IMR-90 (cell line): ENCODE results near the gene KDELR3. TPM values are rescaled to one million over a fixed set of nuclear protein-coding genes. Genes with fewer than 3 reads are reported as not detected.

Experiments used
- ATAC-seq: fragments of 200-7000 bp; cut with Tn5 transposase; 2 replicates; pipeline ENCODE4 v1.9.1; 2020; ENCODE audit warnings: low read depth, mild to moderate bottlenecking, moderate library complexity
- BruUV-seq: library from RNA; stranded (reverse); fragments of 400-500 nt; replicated peaks from 2 replicates; lab custom pipeline; 2021; lab: Mats Ljungman, UMichigan
- CTCF ChIA-PET: fragments of 300-600 bp; formaldehyde crosslinking; extraction: SDS; loops from one replicate; lab custom pipeline; 2021; ENCODE audit warnings: antibody characterized with exemption; lab: Yijun Ruan, JAX
- POLR2A ChIA-PET: fragments of 300-600 bp; sonication (Branson Sonifier 250); formaldehyde crosslinking; loops from one replicate; lab custom pipeline; 2022; ENCODE audit warnings: antibody characterized with exemption; ENCODE audit not compliant: unreplicated experiment; lab: Charles Lee
- DNase-seq: peaks from one replicate; pipeline ENCODE4 v3.0.0; 2013
- H2AFZ ChIP-seq: replicated peaks from 2 replicates; pipeline ENCODE3; 2013; ENCODE audit warnings: low read length, mild to moderate bottlenecking; ENCODE audit not compliant: poor library complexity
- H2AK5ac ChIP-seq: 2 replicates; pipeline ENCODE4 v1.6.1; 2013; ENCODE audit warnings: low read depth, low read length, inconsistent platforms
- H2AK9ac ChIP-seq: replicated peaks from 2 replicates; pipeline ENCODE3; 2013; ENCODE audit warnings: mild to moderate bottlenecking, low read depth, low read length, moderate library complexity; ENCODE audit not compliant: poor library complexity
- H2BK120ac ChIP-seq: 2 replicates; pipeline ENCODE4 v1.6.1; 2013; ENCODE audit warnings: low read depth, low read length, inconsistent platforms
- H2BK15ac ChIP-seq: 3 replicates; pipeline ENCODE4 v1.6.1; 2013; ENCODE audit warnings: low read depth, low read length, inconsistent platforms
- H2BK20ac ChIP-seq: 2 replicates; pipeline ENCODE4 v1.6.1; 2013; ENCODE audit warnings: low read depth, mild to moderate bottlenecking, inconsistent platforms, low read length, moderate library complexity
- H2BK5ac ChIP-seq: 2 replicates; pipeline ENCODE4 v1.6.1; 2013; ENCODE audit warnings: mild to moderate bottlenecking, low read depth, low read length, inconsistent platforms; ENCODE audit not compliant: poor library complexity, severe bottlenecking
- H3K14ac ChIP-seq: replicated peaks from 2 replicates; pipeline ENCODE4 v1.6.1; 2013; ENCODE audit warnings: low read depth, low read length, inconsistent platforms
- H3K18ac ChIP-seq: 2 replicates; pipeline ENCODE4 v1.6.1; 2013; ENCODE audit warnings: low read depth, low read length, control low read depth
- H3K23ac ChIP-seq: 2 replicates; pipeline ENCODE4 v1.6.1; 2013; ENCODE audit warnings: low read depth, low read length, inconsistent platforms
- H3K27ac ChIP-seq: 2 replicates; pipeline ENCODE4 v1.5.1; 2013; ENCODE audit warnings: mild to moderate bottlenecking, control low read depth, low read length; ENCODE audit not compliant: insufficient read depth
- H3K27me3 ChIP-seq: 2 replicates; pipeline ENCODE4 v1.6.1; 2013; ENCODE audit warnings: low read length; ENCODE audit not compliant: control insufficient read depth, insufficient read depth
- H3K36me3 ChIP-seq: 2 replicates; pipeline ENCODE4 v1.6.1; 2013; ENCODE audit warnings: low read length, mixed read lengths; ENCODE audit not compliant: control insufficient read depth, insufficient read depth
- H3K4ac ChIP-seq: 2 replicates; pipeline ENCODE4 v1.6.1; 2013; ENCODE audit warnings: low read depth, low read length, inconsistent platforms
- H3K4me1 ChIP-seq: 2 replicates; pipeline ENCODE4 v1.6.1; 2013; ENCODE audit warnings: low read length, mixed read lengths; ENCODE audit not compliant: control insufficient read depth, insufficient read depth
- H3K4me2 ChIP-seq: 2 replicates; pipeline ENCODE4 v1.6.1; 2013; ENCODE audit warnings: low read depth, mild to moderate bottlenecking, control low read depth, low read length, moderate library complexity
- H3K4me3 ChIP-seq: 2 replicates; pipeline ENCODE4 v1.5.1; 2013; ENCODE audit warnings: low read depth, mild to moderate bottlenecking, control low read depth, low read length, moderate library complexity; ENCODE audit not compliant: insufficient read depth
- H3K56ac ChIP-seq: 2 replicates; pipeline ENCODE4 v1.6.1; 2013; ENCODE audit warnings: low read length, inconsistent platforms; ENCODE audit not compliant: insufficient read depth; ENCODE audit errors: extremely low read depth
- H3K79me1 ChIP-seq, 2 experiments: 2 replicates each; pipeline ENCODE4 v1.6.1; 2013; ENCODE audit warnings: low read length in 2 of 2, inconsistent platforms in 1 of 2, low read depth in 1 of 2
- H3K9ac ChIP-seq: 2 replicates; pipeline ENCODE4 v1.6.1; 2013; ENCODE audit warnings: low read depth, low read length, control low read depth
- H3K9me1 ChIP-seq: 2 replicates; pipeline ENCODE4 v1.6.1; 2013; ENCODE audit warnings: low read length, inconsistent platforms; ENCODE audit not compliant: insufficient read depth
- H3K9me3 ChIP-seq: 2 replicates; pipeline ENCODE4 v1.6.1; 2013; ENCODE audit warnings: low read length; ENCODE audit not compliant: control insufficient read depth, insufficient read depth
- H4K20me1 ChIP-seq: 2 replicates; pipeline ENCODE4 v1.6.1; 2013; ENCODE audit warnings: low read length, inconsistent platforms; ENCODE audit not compliant: insufficient read depth
- H4K5ac ChIP-seq: 2 replicates; pipeline ENCODE4 v1.6.1; 2013; ENCODE audit warnings: mild to moderate bottlenecking, low read depth, low read length, control low read depth
- H4K8ac ChIP-seq, 2 experiments: 2 replicates each; pipeline ENCODE4 v1.6.1; 2013; ENCODE audit warnings: low read depth in 2 of 2, low read length in 2 of 2, control low read depth in 1 of 2, inconsistent platforms in 1 of 2
- H4K91ac ChIP-seq: 2 replicates; pipeline ENCODE4 v1.6.1; 2013; ENCODE audit warnings: low read depth, low read length, inconsistent platforms; ENCODE audit not compliant: insufficient read depth
- BHLHE40 ChIP-seq: fragments of 150-350 bp; IDR thresholded peaks from 2 replicates; pipeline ENCODE4 v1.6.1; 2016; ENCODE audit warnings: mild to moderate bottlenecking, low read depth, low read length
- CEBPB ChIP-seq: IDR thresholded peaks from 2 replicates; pipeline ENCODE4 v1.6.1; 2012; ENCODE audit warnings: low read depth, low read length, improper control_type of control experiment
- CHD1 ChIP-seq: IDR thresholded peaks from 2 replicates; pipeline ENCODE4 v1.6.1; 2012; ENCODE audit warnings: low read depth, low read length, improper control_type of control experiment
- ELK1 ChIP-seq: fragments of 150-350 bp; IDR thresholded peaks from 2 replicates; pipeline ENCODE4 v1.6.1; 2016; ENCODE audit warnings: low read depth, mild to moderate bottlenecking, low read length, moderate library complexity, borderline replicate concordance
- FOS ChIP-seq: fragments of 150-350 bp; IDR thresholded peaks from 2 replicates; pipeline ENCODE4 v1.6.1; 2016; ENCODE audit warnings: low read depth, low read length
- MAFK ChIP-seq: IDR thresholded peaks from 2 replicates; pipeline ENCODE4 v1.6.1; 2012; ENCODE audit warnings: low read depth, low read length, improper control_type of control experiment
- MAZ ChIP-seq: IDR thresholded peaks from 2 replicates; pipeline ENCODE4 v1.6.1; 2012; ENCODE audit warnings: low read depth, mild to moderate bottlenecking, low read length, improper control_type of control experiment, moderate library complexity, borderline replicate concordance
- MXI1 ChIP-seq: IDR thresholded peaks from 2 replicates; pipeline ENCODE4 v1.6.1; 2012; ENCODE audit warnings: low read depth, mild to moderate bottlenecking, low read length, moderate library complexity, borderline replicate concordance
- NFE2L2 ChIP-seq: fragments of 150-350 bp; IDR thresholded peaks from 2 replicates; pipeline ENCODE4 v1.6.1; 2016; ENCODE audit warnings: low read depth, mild to moderate bottlenecking, low read length
- POLR2A ChIP-seq: IDR thresholded peaks from 2 replicates; pipeline ENCODE4 v1.6.1; 2012; ENCODE audit warnings: mild to moderate bottlenecking, low read depth, low read length
- RCOR1 ChIP-seq: IDR thresholded peaks from 2 replicates; pipeline ENCODE4 v1.6.1; 2012; ENCODE audit warnings: mild to moderate bottlenecking, low read length, improper control_type of control experiment; ENCODE audit not compliant: insufficient replicate concordance
- SMC3 ChIP-seq: fragments of 150-350 bp; IDR thresholded peaks from 2 replicates; pipeline ENCODE4 v1.6.1; 2016; ENCODE audit warnings: low read depth, mild to moderate bottlenecking, antibody characterized with exemption, low read length, moderate library complexity
- WGBS, 2 experiments: methylation state at CpG; one replicate each; pipeline versions ENCODE4 v1.1.5 to v1.1.7; 2013; ENCODE audit warnings: missing lambda C conversion rate in 2 of 2; ENCODE audit not compliant: insufficient read length in 1 of 2; ENCODE audit errors: extremely low coverage in 2 of 2; 5-methylcytosine and 5-hydroxymethylcytosine counted together
- dilution Hi-C: fragments of 300-500 bp; cut with HindIII; formaldehyde crosslinking; loops from one replicate; pipeline ENCODE4 v1.14.3; 2018; ENCODE audit warnings: low sequenced_read_pairs; ENCODE audit not compliant: unreplicated experiment
- in situ Hi-C: fragments of 300-500 bp; cut with MboI; formaldehyde crosslinking; loops from 3 replicates; pipeline ENCODE4 v1.14.3; 2019; ENCODE audit warnings: low sequenced_read_pairs, inconsistent platforms, mixed read lengths
- intact Hi-C: fragments of 100-400 bp; cut with micrococcal nuclease; formaldehyde crosslinking; loops from 2 replicates; pipeline ENCODE4 v1.10.0; 2022
- polyA plus RNA-seq, 3 experiments: library from polyadenylated mRNA; depleted of rRNA; stranded (reverse); fragments of >200 nt; gene quantifications; 2 replicates each; pipeline ENCODE4 v1.2.3, GENCODE V29; 2012; ENCODE audit warnings: low replicate concordance in 1 of 3
- total RNA-seq: library from RNA; depleted of rRNA; stranded (reverse); fragments of >200 nt; gene quantifications from 2 replicates; pipeline ENCODE4 v1.2.3, GENCODE V29; 2012
- TF ChIP-seq, protein P1 (sequence below): fragments of 150-350 bp; IDR thresholded peaks from 2 replicates; pipeline ENCODE4 v1.6.1; 2017; ENCODE audit warnings: mild to moderate bottlenecking, antibody characterized with exemption, low read length, low read depth
- TF ChIP-seq, protein P2 (sequence below): conservative IDR thresholded peaks from 2 replicates; pipeline ENCODE4 v1.5.1; 2012; ENCODE audit warnings: mild to moderate bottlenecking, low read depth, low read length, improper control_type of control experiment

Gene KDELR3
- total and polyA plus RNA-seq, 2 of the 4 experiments (the other 2 are of a cell fraction): 129 to 224 TPM

DNA sequence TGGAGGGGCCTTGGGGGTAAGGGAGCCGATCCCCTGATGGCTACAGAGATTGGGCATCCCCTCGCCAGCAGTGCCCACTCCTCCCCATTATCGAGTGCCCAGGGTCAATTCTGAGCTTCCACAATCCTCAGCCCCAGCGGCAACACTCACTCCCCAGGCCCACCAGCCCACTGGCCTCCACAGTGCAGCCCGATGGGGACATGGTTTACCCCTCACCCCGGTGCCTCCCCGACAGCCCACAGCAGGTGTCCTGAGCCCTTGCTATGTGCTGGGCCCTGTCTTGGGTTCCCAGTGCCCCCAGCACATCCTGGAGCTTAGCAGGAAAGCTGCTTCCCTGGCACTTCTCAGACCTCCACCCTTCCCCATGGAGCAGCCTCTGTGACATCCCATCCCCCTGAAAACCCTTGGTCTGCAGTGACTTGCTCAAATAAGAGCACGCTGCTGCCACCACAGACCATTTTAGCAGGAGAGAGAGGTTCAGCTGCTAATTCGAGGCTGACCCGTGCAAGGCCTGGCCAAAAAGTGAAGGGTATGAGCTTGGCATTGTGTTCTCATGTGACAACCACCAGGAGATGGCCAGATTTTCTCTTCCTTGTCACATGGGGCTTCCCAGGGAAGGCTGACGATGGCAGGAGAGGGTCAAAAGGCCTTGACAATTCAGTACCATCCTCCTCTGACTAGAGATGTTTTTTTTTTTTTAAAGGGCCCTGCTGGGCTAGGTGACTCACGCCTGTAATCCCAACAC, 36.5 kb upstream of the KDELR3 start:
- BruUV-seq: no TSS peak
- DNase-seq (no peak), ATAC-seq (no peak)
- in situ Hi-C loops: no loop called here
- Histone ChIP-seq H3K9me3 (no peaks in the 10 kb centered on the region), H2AK9ac (no peak overlapping the region), H2BK120ac (no peak overlapping the region), H3K14ac (no peak overlapping the region), H3K79me1 (no peaks in the 10 kb centered on the region), H2AFZ (no peak overlapping the region), H4K91ac (no peak overlapping the region), H2BK15ac (no peak overlapping the region), H4K5ac (no peak overlapping the region), H3K4me1 (peaks cover 2% of the 10 kb centered on the region; the same call in 1 of the 2 replicates), H4K8ac (no peak overlapping the region), H3K27ac (no peak overlapping the region), H2AK5ac (no peak overlapping the region), H3K4me2 (no peak overlapping the region), H3K9ac (no peak overlapping the region), H2BK5ac (no peak overlapping the region), H3K56ac (no peak overlapping the region), H3K36me3 (no peaks in the 10 kb centered on the region), H4K20me1 (no peaks in the 10 kb centered on the region), H3K9me1 (no peaks in the 10 kb centered on the region), H3K4me3 (no peak overlapping the region), H3K18ac (no peak overlapping the region), H3K27me3 (peaks cover 28% of the 10 kb centered on the region), H3K4ac (no peak overlapping the region), H2BK20ac (no peak overlapping the region), H3K23ac (no peak overlapping the region)
- no peak for TF ChIP-seq CEBPB
- TF ChIP-seq NFE2L2: no peak
- no peak for TF ChIP-seq ELK1
- TF ChIP-seq, protein P1, sequence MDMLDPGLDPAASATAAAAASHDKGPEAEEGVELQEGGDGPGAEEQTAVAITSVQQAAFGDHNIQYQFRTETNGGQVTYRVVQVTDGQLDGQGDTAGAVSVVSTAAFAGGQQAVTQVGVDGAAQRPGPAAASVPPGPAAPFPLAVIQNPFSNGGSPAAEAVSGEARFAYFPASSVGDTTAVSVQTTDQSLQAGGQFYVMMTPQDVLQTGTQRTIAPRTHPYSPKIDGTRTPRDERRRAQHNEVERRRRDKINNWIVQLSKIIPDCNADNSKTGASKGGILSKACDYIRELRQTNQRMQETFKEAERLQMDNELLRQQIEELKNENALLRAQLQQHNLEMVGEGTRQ: no peak
- TF ChIP-seq, protein P2, sequence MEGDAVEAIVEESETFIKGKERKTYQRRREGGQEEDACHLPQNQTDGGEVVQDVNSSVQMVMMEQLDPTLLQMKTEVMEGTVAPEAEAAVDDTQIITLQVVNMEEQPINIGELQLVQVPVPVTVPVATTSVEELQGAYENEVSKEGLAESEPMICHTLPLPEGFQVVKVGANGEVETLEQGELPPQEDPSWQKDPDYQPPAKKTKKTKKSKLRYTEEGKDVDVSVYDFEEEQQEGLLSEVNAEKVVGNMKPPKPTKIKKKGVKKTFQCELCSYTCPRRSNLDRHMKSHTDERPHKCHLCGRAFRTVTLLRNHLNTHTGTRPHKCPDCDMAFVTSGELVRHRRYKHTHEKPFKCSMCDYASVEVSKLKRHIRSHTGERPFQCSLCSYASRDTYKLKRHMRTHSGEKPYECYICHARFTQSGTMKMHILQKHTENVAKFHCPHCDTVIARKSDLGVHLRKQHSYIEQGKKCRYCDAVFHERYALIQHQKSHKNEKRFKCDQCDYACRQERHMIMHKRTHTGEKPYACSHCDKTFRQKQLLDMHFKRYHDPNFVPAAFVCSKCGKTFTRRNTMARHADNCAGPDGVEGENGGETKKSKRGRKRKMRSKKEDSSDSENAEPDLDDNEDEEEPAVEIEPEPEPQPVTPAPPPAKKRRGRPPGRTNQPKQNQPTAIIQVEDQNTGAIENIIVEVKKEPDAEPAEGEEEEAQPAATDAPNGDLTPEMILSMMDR: no peak
- no peak for TF ChIP-seq POLR2A
- TF ChIP-seq SMC3: no peak
- no peak for TF ChIP-seq CHD1
- no peak for TF ChIP-seq MAFK
- no peak for TF ChIP-seq FOS
- TF ChIP-seq MXI1: no peak
- no peak for TF ChIP-seq BHLHE40
- no peak for TF ChIP-seq RCOR1
- TF ChIP-seq MAZ: no peak
- dilution Hi-C loops: no loop called here
- WGBS, 2 experiments: 75% methylated on average over 5 of the region's 12 CpGs; no CpG with 5 or more reads in 1 of the 2 experiments
- intact Hi-C loops: no loop called here
- POLR2A ChIA-PET: no interaction called here
- CTCF ChIA-PET: no interaction called here
